GM12878 (cell line): Measurements from ENCODE around the gene VCL. TPM values are rescaled to one million over a fixed set of nuclear protein-coding genes. Genes with fewer than 3 reads are reported as not detected.

Source experiments
- ATAC-seq: fragments of 200-7000 bp; cut with Tn5 transposase; 3 replicates; pipeline ENCODE4 v1.9.1; 2020; ENCODE audit warnings: mild to moderate bottlenecking, moderate library complexity
- BruUV-seq: library from RNA; stranded (reverse); fragments of 400-500 nt; replicated peaks from 2 replicates; lab custom pipeline; 2021; lab: Mats Ljungman, UMichigan
- CTCF ChIA-PET: fragments of 300-600 bp; sonication (Branson Sonifier 250); formaldehyde crosslinking; extraction: SDS; loops from one replicate; lab custom pipeline; 2021; ENCODE audit warnings: inconsistent platforms; lab: Yijun Ruan, JAX
- POLR2A ChIA-PET: fragments of 350-600 bp; formaldehyde crosslinking; extraction: SDS; loops from one replicate; lab custom pipeline; 2021; ENCODE audit warnings: inconsistent platforms; lab: Charles Lee
- RAD21 ChIA-PET: fragments of 300-600 bp; sonication (Branson Sonifier 250); formaldehyde crosslinking; loops from one replicate; lab custom pipeline; 2023; ENCODE audit warnings: antibody characterized with exemption; ENCODE audit not compliant: unreplicated experiment; lab: Charles Lee
- SMC1A ChIA-PET: fragments of 300-600 bp; sonication (Branson Sonifier 250); formaldehyde crosslinking; loops from one replicate; lab custom pipeline; 2023; ENCODE audit not compliant: unreplicated experiment, uncharacterized antibody; lab: Charles Lee
- DNase-seq: peaks from one replicate; pipeline ENCODE4 v3.0.0-alpha.2; 2011; ENCODE audit warnings: low read depth, low spot score
- FAIRE-seq: peaks from 3 replicates; lab custom pipeline; 2011; peaks lifted over from hg19 to GRCh38; lab: Jason Lieb, UNC
- H2AFZ ChIP-seq: 2 replicates; pipeline ENCODE4 v1.6.0; 2011; ENCODE audit warnings: low read depth, low read length, control low read depth; ENCODE audit not compliant: control insufficient read depth
- H3K27ac ChIP-seq: 2 replicates; pipeline ENCODE4 v1.5.1; 2011; ENCODE audit warnings: control low read depth; ENCODE audit not compliant: control insufficient read depth, insufficient read depth
- H3K27me3 ChIP-seq, 2 experiments: replicated peaks in 1 of 2; 2 replicates each; pipeline versions ENCODE4 v1.6.0 to v1.6.1; 2011; ENCODE audit warnings: low read length in 1 of 2; ENCODE audit not compliant: control insufficient read depth in 2 of 2, insufficient read depth in 2 of 2
- H3K36me3 ChIP-seq, 2 experiments: 2 replicates each; pipeline ENCODE4 v1.5.1; 2011; ENCODE audit warnings: low read length in 1 of 2; ENCODE audit not compliant: control insufficient read depth in 2 of 2, insufficient read depth in 2 of 2
- H3K4me1 ChIP-seq: 2 replicates; pipeline ENCODE4 v1.6.1; 2011; ENCODE audit warnings: mild to moderate bottlenecking, low read length, moderate library complexity, mixed read lengths; ENCODE audit not compliant: control insufficient read depth, insufficient read depth
- H3K4me2 ChIP-seq: 2 replicates; pipeline ENCODE4 v1.6.0; 2011; ENCODE audit warnings: control low read depth; ENCODE audit not compliant: control insufficient read depth, insufficient read depth
- H3K4me3 ChIP-seq: fragments of 200-600 bp; sonication (generic); 2 replicates; pipeline ENCODE4 v1.5.1; 2016
- H3K79me2 ChIP-seq: 2 replicates; pipeline ENCODE4 v1.6.0; 2011; ENCODE audit warnings: low read length; ENCODE audit not compliant: control insufficient read depth, insufficient read depth
- H3K9ac ChIP-seq: 2 replicates; pipeline ENCODE4 v1.8.0; 2011; ENCODE audit warnings: low read length, control low read depth, mixed read lengths; ENCODE audit not compliant: control insufficient read depth, insufficient read depth
- H3K9me3 ChIP-seq: replicated peaks from 3 replicates; pipeline ENCODE4 v1.5.1; 2011; ENCODE audit warnings: mild to moderate bottlenecking, low read length; ENCODE audit not compliant: control insufficient read depth, insufficient read depth
- H4K20me1 ChIP-seq: 2 replicates; pipeline ENCODE4 v1.6.0; 2011; ENCODE audit not compliant: control insufficient read depth, insufficient read depth
- BCL11A ChIP-seq: IDR thresholded peaks from 2 replicates; pipeline ENCODE4 v1.6.1; 2011; ENCODE audit warnings: low read depth, low read length
- CBX5 ChIP-seq: sonication (generic); IDR thresholded peaks from 2 replicates; pipeline ENCODE4 v1.6.1; 2016; ENCODE audit warnings: low read depth, moderate library complexity, mild to moderate bottlenecking, inconsistent platforms
- CREB1 ChIP-seq: IDR thresholded peaks from 2 replicates; pipeline ENCODE4 v1.6.1; 2012; ENCODE audit warnings: low read depth, mild to moderate bottlenecking, inconsistent platforms
- ESRRA ChIP-seq: IDR thresholded peaks from 2 replicates; pipeline ENCODE4 v1.6.1; 2012; ENCODE audit warnings: mild to moderate bottlenecking, low read length, improper control_type of control experiment
- HDGF ChIP-seq: fragments of 450-650 bp; IDR thresholded peaks from 2 replicates; pipeline ENCODE4 v1.6.1; 2016; ENCODE audit warnings: antibody characterized with exemption
- JUND ChIP-seq: IDR thresholded peaks from 2 replicates; pipeline ENCODE4 v1.6.1; 2012; ENCODE audit warnings: low read depth, mild to moderate bottlenecking, low read length, improper control_type of control experiment, moderate library complexity
- NBN ChIP-seq: fragments of 450-650 bp; IDR thresholded peaks from 2 replicates; pipeline ENCODE4 v1.6.1; 2016
- RB1 ChIP-seq: fragments of 450-650 bp; formaldehyde crosslinking; IDR thresholded peaks from 2 replicates; pipeline ENCODE4 v1.6.1; 2017; ENCODE audit warnings: mild to moderate bottlenecking, borderline replicate concordance
- SIN3A ChIP-seq: IDR thresholded peaks from 2 replicates; pipeline ENCODE4 v1.6.1; 2012; ENCODE audit warnings: low read depth, low read length, improper control_type of control experiment
- SMAD5 ChIP-seq: IDR thresholded peaks from 2 replicates; pipeline ENCODE4 v1.6.1; 2016; ENCODE audit warnings: antibody characterized with exemption, low read depth
- SREBF2 ChIP-seq: IDR thresholded peaks from 2 replicates; pipeline ENCODE4 v1.6.1; 2012; ENCODE audit warnings: mild to moderate bottlenecking, low read length
- WRNIP1 ChIP-seq: IDR thresholded peaks from 2 replicates; pipeline ENCODE4 v1.6.1; 2011; ENCODE audit warnings: low read depth, low read length, improper control_type of control experiment, borderline replicate concordance
- ZNF217 ChIP-seq: fragments of 450-650 bp; IDR thresholded peaks from 2 replicates; pipeline ENCODE4 v1.6.1; 2017; ENCODE audit warnings: antibody characterized with exemption, mild to moderate bottlenecking
- ZNF274 ChIP-seq: IDR thresholded peaks from one replicate; pipeline ENCODE4 v1.8.0; 2011; ENCODE audit not compliant: insufficient read length, insufficient read depth
- ZNF622 ChIP-seq: fragments of 450-650 bp; IDR thresholded peaks from 2 replicates; pipeline ENCODE4 v1.6.1; 2017; ENCODE audit warnings: mild to moderate bottlenecking, inconsistent platforms
- WGBS: methylation state at CpG from one replicate; pipeline ENCODE4 v1.1.6; 2016; ENCODE audit warnings: low lambda C conversion rate; ENCODE audit not compliant: insufficient replicate concordance, insufficient coverage; ENCODE audit errors: missing lambda C conversion rate; 5-methylcytosine and 5-hydroxymethylcytosine counted together
- in situ Hi-C: fragments of 300-500 bp; cut with MboI; formaldehyde crosslinking; loops from 9 replicates; pipeline ENCODE4 v1.14.3; 2018; ENCODE audit warnings: mixed read lengths
- intact Hi-C: fragments of 100-400 bp; cut with micrococcal nuclease; formaldehyde crosslinking; loops from one replicate; pipeline ENCODE4 v1.14.2; 2022; ENCODE audit not compliant: unreplicated experiment
- polyA plus RNA-seq, 11 experiments: library from polyadenylated mRNA; depleted of rRNA in 4 of 11; unstranded in 6 of 11; stranded (reverse) in 5 of 11; fragments of >200 nt; fragmentation: Nextera tagmentation in 4 of 11; fragmentation: Illumina TruSeq in 1 of 11; extraction: Ambion mirVana in 4 of 11; extraction: Trizol in 1 of 11; gene quantifications; 1 replicate in 1 of 11; 2 replicates in 10 of 11; pipeline versions ENCODE4 v1.2.1 to v1.2.3, GENCODE V29; 2011 to 2016; ENCODE audit warnings: inconsistent platforms in 2 of 11, missing spikeins in 2 of 11, low read depth in 1 of 11
- total RNA-seq, 4 experiments: library from RNA; depleted of rRNA in 3 of 4; stranded (reverse); fragments of >200 nt in 3 of 4; fragmentation: Illumina TruSeq in 1 of 4; extraction: Trizol in 1 of 4; gene quantifications; 2 replicates each; pipeline versions ENCODE4 v1.2.1 to v1.2.3, GENCODE V29; 2013 to 2021
- TF ChIP-seq, protein P1 (sequence below): IDR thresholded peaks from 2 replicates; pipeline ENCODE4 v1.6.1; 2012; ENCODE audit warnings: low read depth, low read length, improper control_type of control experiment
- TF ChIP-seq, protein P2 (sequence below): fragments of 450-650 bp; IDR thresholded peaks from 2 replicates; pipeline ENCODE4 v1.6.1; 2014; ENCODE audit warnings: mild to moderate bottlenecking
- TF ChIP-seq, protein P3 (sequence below): fragments of 450-650 bp; IDR thresholded peaks from 2 replicates; pipeline ENCODE4 v1.6.1; 2016; ENCODE audit warnings: mild to moderate bottlenecking

The VCL gene
- total and polyA plus RNA-seq, 10 of the 15 experiments (the other 5 are each of a cell fraction or from before 2014, with no cell fraction given) = 6.7 to 54.6 (median 24.3) TPM

DNA sequence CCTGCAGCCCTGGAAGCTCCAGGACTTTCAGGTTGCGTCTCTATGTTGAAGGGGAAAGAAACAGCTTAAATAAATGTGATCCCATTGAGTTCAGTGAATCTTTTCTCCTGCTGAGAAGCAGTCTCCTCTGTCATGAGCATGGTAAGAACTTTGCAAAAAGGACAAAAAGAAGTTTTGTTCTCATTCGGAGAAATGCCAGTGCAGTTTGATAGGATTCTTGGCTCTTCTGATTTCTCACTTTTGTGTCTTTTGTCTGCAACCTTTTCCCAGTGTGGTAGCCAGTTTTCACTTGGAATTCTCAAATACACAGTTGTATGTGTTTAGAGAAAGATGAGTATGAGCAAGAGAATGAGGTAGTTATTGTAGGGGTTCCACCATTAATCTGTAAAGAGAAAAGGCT, 88.4 kb downstream of the VCL start:
- RAD21 ChIA-PET = interaction anchor here (1.0 kb wide), 1 partner anchor 129 kb away, joined by 3 read pairs; no protein-coding TSS in a partner anchor
- TF ChIP-seq SMAD5 = no peak
- no peak for TF ChIP-seq ESRRA
- TF ChIP-seq, protein P1, sequence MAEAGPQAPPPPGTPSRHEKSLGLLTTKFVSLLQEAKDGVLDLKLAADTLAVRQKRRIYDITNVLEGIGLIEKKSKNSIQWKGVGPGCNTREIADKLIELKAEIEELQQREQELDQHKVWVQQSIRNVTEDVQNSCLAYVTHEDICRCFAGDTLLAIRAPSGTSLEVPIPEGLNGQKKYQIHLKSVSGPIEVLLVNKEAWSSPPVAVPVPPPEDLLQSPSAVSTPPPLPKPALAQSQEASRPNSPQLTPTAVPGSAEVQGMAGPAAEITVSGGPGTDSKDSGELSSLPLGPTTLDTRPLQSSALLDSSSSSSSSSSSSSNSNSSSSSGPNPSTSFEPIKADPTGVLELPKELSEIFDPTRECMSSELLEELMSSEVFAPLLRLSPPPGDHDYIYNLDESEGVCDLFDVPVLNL = no peak
- no peak for TF ChIP-seq BCL11A
- no peak for TF ChIP-seq RB1
- no peak for TF ChIP-seq ZNF274
- no peak for TF ChIP-seq ZNF622
- no peak for TF ChIP-seq CBX5
- no peak for TF ChIP-seq HDGF
- no peak for TF ChIP-seq SIN3A
- TF ChIP-seq WRNIP1 = no peak
- no peak for TF ChIP-seq NBN
- TF ChIP-seq ZNF217 = no peak
- TF ChIP-seq CREB1 = no peak
- no peak for TF ChIP-seq SREBF2
- TF ChIP-seq, protein P2, sequence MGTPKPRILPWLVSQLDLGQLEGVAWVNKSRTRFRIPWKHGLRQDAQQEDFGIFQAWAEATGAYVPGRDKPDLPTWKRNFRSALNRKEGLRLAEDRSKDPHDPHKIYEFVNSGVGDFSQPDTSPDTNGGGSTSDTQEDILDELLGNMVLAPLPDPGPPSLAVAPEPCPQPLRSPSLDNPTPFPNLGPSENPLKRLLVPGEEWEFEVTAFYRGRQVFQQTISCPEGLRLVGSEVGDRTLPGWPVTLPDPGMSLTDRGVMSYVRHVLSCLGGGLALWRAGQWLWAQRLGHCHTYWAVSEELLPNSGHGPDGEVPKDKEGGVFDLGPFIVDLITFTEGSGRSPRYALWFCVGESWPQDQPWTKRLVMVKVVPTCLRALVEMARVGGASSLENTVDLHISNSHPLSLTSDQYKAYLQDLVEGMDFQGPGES = no peak
- TF ChIP-seq, protein P3, sequence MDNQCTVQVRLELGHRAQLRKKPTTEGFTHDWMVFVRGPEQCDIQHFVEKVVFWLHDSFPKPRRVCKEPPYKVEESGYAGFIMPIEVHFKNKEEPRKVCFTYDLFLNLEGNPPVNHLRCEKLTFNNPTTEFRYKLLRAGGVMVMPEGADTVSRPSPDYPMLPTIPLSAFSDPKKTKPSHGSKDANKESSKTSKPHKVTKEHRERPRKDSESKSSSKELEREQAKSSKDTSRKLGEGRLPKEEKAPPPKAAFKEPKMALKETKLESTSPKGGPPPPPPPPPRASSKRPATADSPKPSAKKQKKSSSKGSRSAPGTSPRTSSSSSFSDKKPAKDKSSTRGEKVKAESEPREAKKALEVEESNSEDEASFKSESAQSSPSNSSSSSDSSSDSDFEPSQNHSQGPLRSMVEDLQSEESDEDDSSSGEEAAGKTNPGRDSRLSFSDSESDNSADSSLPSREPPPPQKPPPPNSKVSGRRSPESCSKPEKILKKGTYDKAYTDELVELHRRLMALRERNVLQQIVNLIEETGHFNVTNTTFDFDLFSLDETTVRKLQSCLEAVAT = no peak
- TF ChIP-seq JUND = no peak
- TF ChIP-seq, all 136 proteins: peak for 0
- intact Hi-C loops (no loop called here), in situ Hi-C loops (loop anchor here (25.0 kb wide), 1 partner anchor 199 kb away; no protein-coding TSS in a partner anchor)
- H3K36me3 ChIP-seq = no peaks in the 10 kb centered on the region; a peak in 1 of 4 replicates
- ChIA-PET CTCF (interaction anchor here (1.0 to 1.7 kb wide), 3 partner anchors 10 to 21 kb away, joined by 3 to 6 read pairs (median 4); no protein-coding TSS in a partner anchor), POLR2A (no interaction called here), SMC1A (no interaction called here)
- no peak overlapping the region for H3K9ac ChIP-seq
- FAIRE-seq (no peak), DNase-seq (no peak), ATAC-seq (no peak)
- H4K20me1 ChIP-seq = no peaks in the 10 kb centered on the region
- no TSS peak for BruUV-seq
- H3K27ac ChIP-seq = no peak overlapping the region
- H3K4me3 ChIP-seq = no peak overlapping the region
- H2AFZ ChIP-seq = no peak overlapping the region
- peaks cover 10% of the 10 kb centered on the region for H3K4me1 ChIP-seq
- no peaks in the 10 kb centered on the region for H3K79me2 ChIP-seq
- no peak overlapping the region for H3K4me2 ChIP-seq
- H3K9me3 ChIP-seq = no peaks in the 10 kb centered on the region
- no peaks in the 10 kb centered on the region for H3K27me3 ChIP-seq
- 92% methylated on average over 2 of the region's 2 CpGs for WGBS
